HUES64 (cell line): ENCODE data around the gene ZNF687.
A peak's percentile ranks its signal among the peaks of the same experiment; 100 is the strongest.

Source experiments
- H3K27ac ChIP-seq: 2 replicates; pipeline ENCODE4 v1.7.0; 2013; ENCODE audit warnings: low read depth, low read length, inconsistent platforms
- H3K27me3 ChIP-seq: 2 replicates; pipeline ENCODE4 v1.6.1; 2013; ENCODE audit warnings: mild to moderate bottlenecking, low read length; ENCODE audit not compliant: insufficient read depth
- H3K36me3 ChIP-seq: 2 replicates; pipeline ENCODE4 v1.6.1; 2013; ENCODE audit warnings: mild to moderate bottlenecking, low read length; ENCODE audit not compliant: insufficient read depth
- H3K4me1 ChIP-seq: 2 replicates; pipeline ENCODE4 v1.6.1; 2013; ENCODE audit warnings: mild to moderate bottlenecking, low read length, moderate library complexity; ENCODE audit not compliant: insufficient read depth
- H3K4me3 ChIP-seq: 2 replicates; pipeline ENCODE4 v1.5.1; 2013; ENCODE audit warnings: mild to moderate bottlenecking, low read length, moderate library complexity
- H3K9ac ChIP-seq: 2 replicates; pipeline ENCODE4 v1.6.1; 2013; ENCODE audit warnings: mild to moderate bottlenecking, low read depth, low read length
- H3K9me3 ChIP-seq: 2 replicates; pipeline ENCODE4 v1.6.1; 2013; ENCODE audit warnings: low read depth, low read length; ENCODE audit not compliant: insufficient read depth
- WGBS: fragments of 150-250, 120-280 bp; methylation state at CpG from one replicate; pipeline ENCODE4 v1.1.7; 2013; ENCODE audit warnings: missing lambda C conversion rate; 5-methylcytosine and 5-hydroxymethylcytosine counted together

ZNF687 gene

DNA sequence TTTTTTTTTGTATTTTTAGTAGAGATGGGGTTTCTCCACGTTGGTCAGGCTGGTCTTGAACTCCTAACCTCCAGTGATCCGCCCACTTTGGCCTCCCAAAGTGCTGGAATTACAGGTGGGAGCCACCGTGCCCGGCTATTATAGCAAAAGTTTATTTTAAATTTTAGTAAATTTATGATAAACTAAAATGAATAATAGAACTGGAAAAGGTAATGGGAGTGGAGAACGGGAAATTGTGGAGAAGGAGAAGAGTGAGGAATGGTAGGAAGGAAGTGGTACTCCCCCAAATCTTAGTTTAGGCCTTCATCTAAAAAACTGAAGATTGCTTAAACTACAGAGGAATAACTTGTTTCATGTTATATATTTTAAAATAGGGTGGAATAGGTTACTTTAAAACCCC is 52.7 kb downstream of the ZNF687 start:
- 87% methylated on average over 4 of the region's 5 CpGs for WGBS
- no peaks in the 10 kb centered on the region for H3K9me3 ChIP-seq

GRCh38 chr1:151336556-151336955 is 54.5 kb downstream of the ZNF687 start:
- no peaks in the 10 kb centered on the region; the same call in 1 of the 2 replicates for H3K4me1 ChIP-seq
- WGBS, result 83% methylated on average over 1 of the region's 3 CpGs
- no peak overlapping the region for H3K27ac ChIP-seq
- no peaks in the 10 kb centered on the region for H3K9me3 ChIP-seq
- no peaks in the 10 kb centered on the region for H3K27me3 ChIP-seq
- no peaks in the 10 kb centered on the region for H3K36me3 ChIP-seq
- H3K9ac ChIP-seq, result no peak overlapping the region
- no peak overlapping the region for H3K4me3 ChIP-seq

More for the DNA sequence above, 52.7 kb downstream of the ZNF687 start:
- Histone ChIP-seq H3K4me1 (no peaks in the 10 kb centered on the region), H3K36me3 (no peaks in the 10 kb centered on the region), H3K27ac (no peak overlapping the region), H3K27me3 (no peaks in the 10 kb centered on the region), H3K9ac (no peak overlapping the region), H3K4me3 (no peak overlapping the region)

- Histone ChIP-seq H3K4me1 (peaks cover 6% of the 10 kb centered on the region; the same call in 1 of the 2 replicates), H3K27me3 (no peaks in the 10 kb centered on the region), H3K9me3 (no peaks in the 10 kb centered on the region), H3K27ac (peak overlapping the region; percentile 43; the same call in 1 of the 2 replicates), H3K4me3 (no peak overlapping the region), H3K36me3 (peaks cover 40% of the 10 kb centered on the region), H3K9ac (no peak overlapping the region)
- WGBS, result 47% methylated on average over 7 of the region's 7 CpGs
These were observed 59.0 kb downstream of the ZNF687 start for GRCh38 chr1:151340870-151341754.
